ENCODE results near the gene RCL1. TPM values are rescaled to one million over a fixed set of nuclear protein-coding genes. Genes with fewer than 3 reads are reported as not detected.
A peak's percentile ranks its signal among the peaks of the same experiment; 100 is the strongest.

Gene RCL1
- polyA plus RNA-seq, 1 of the 3 experiments (the other 2 are of a cell fraction), result 18.4 TPM

GRCh38 chr9:4762108-4762885, 30.4 kb upstream of the RCL1 start:
- Histone ChIP-seq H3K4me2 (peak overlapping the region; percentile 53; the same call in 1 of the 2 replicates), H2AFZ (ENCODE audit: low read depth) (peak overlapping the region; percentile 38; the same call in 1 of the 2 replicates), H3K79me2 (ENCODE audit: insufficient read depth) (no peaks in the 10 kb centered on the region), H3K4me3 (ENCODE audit: low read depth in 2 of 2, low read length in 1 of 2) (peak overlapping the region in 1 of 2 experiments; percentile 38; a peak in 1 of 4 replicates), H3K27ac (ENCODE audit: low read depth in 2 of 2, low read length in 1 of 2) (no peak overlapping the region), H4K20me1 (ENCODE audit: insufficient read depth) (no peaks in the 10 kb centered on the region), H3K27me3 (ENCODE audit: insufficient read depth) (no peaks in the 10 kb centered on the region), H3K9ac (no peak overlapping the region), H3K4me1 (ENCODE audit: control insufficient read depth in 1 of 2, insufficient read depth in 2 of 2, low read depth in 1 of 2, low read length in 1 of 2) (peaks cover 7 to 8% of the 10 kb centered on the region in 2 experiments; a peak in 3 of 4 replicates), H3K9me2 (no peaks in the 10 kb centered on the region), H3F3A (replicated peaks; ENCODE audit: insufficient read depth) (no peaks in the 10 kb centered on the region), H3K9me3 (no peaks in the 10 kb centered on the region; the same call in 1 of the 2 replicates), H3K36me3 (replicated peaks in 1 of 2; ENCODE audit: control insufficient read depth in 1 of 2, insufficient read depth in 2 of 2, low read length in 1 of 2) (no peaks in the 10 kb centered on the region)
- CTCF ChIA-PET, result interaction anchor here (0.6 to 8.0 kb wide), 46 partner anchors 8 to 1197 kb away, joined by 3 to 102 read pairs (median 3); partner anchors contain the start of genes JAK2 and RCL1
- POLR2A ChIA-PET, result no interaction called here
- peak; percentile 51 for DNase-seq
- 22% methylated on average over 21 of the region's 22 CpGs for WGBS (ENCODE audit: low lambda C conversion rate)
- no peak for TF ChIP-seq REST (IDR thresholded peaks at IDR 0.05; ENCODE audit: low read depth, low read length)
- no peak for TF ChIP-seq USF1 (IDR thresholded peaks at IDR 0.05; ENCODE audit: borderline replicate concordance, low read depth)
- TF ChIP-seq SMC3 (IDR thresholded peaks at IDR 0.05; ENCODE audit: low read depth, low read length), result peak; percentile 87
- no peak for TF ChIP-seq GATA2 (CRISPR knock-in tag; IDR thresholded peaks at IDR 0.05)
- no peak for TF ChIP-seq RFX5 (IDR thresholded peaks at IDR 0.05; ENCODE audit: low read length)
- TF ChIP-seq IRF3 (IDR thresholded peaks at IDR 0.05; ENCODE audit: low read depth, low read length), result no peak
- no peak for TF ChIP-seq TEAD4 (IDR thresholded peaks at IDR 0.05; ENCODE audit: borderline replicate concordance, insufficient read depth)
- TF ChIP-seq GABPA (IDR thresholded peaks at IDR 0.05; ENCODE audit: low read depth), result no peak
- TF ChIP-seq MXI1 (IDR thresholded peaks at IDR 0.05; ENCODE audit: low read depth, low read length), result no peak
- TF ChIP-seq SIN3A (IDR thresholded peaks at IDR 0.05; ENCODE audit: borderline replicate concordance, low read depth, low read length), result no peak
- TF ChIP-seq RAD21 (IDR thresholded peaks at IDR 0.05; ENCODE audit: low read length), result peak; percentile 91
- TF ChIP-seq EP300 (IDR thresholded peaks at IDR 0.05; ENCODE audit: borderline replicate concordance in 1 of 2, low read depth in 1 of 2, low read length in 1 of 2), result no peak
- no peak for TF ChIP-seq ZBTB33 (IDR thresholded peaks at IDR 0.05; ENCODE audit: borderline replicate concordance, low read depth)
- no peak for TF ChIP-seq TCF12 (IDR thresholded peaks at IDR 0.05)
- TF ChIP-seq USF2 (IDR thresholded peaks at IDR 0.05; ENCODE audit: borderline replicate concordance, low read depth, low read length), result no peak
- TF ChIP-seq RCOR1 (IDR thresholded peaks at IDR 0.05; ENCODE audit: low read length), result no peak
- no peak for TF ChIP-seq YY1 (IDR thresholded peaks at IDR 0.05; ENCODE audit: low read depth)
- no peak for TF ChIP-seq MEF2A (IDR thresholded peaks at IDR 0.05; ENCODE audit: borderline replicate concordance, low read depth)
- no peak for TF ChIP-seq FOSL2 (IDR thresholded peaks at IDR 0.05; ENCODE audit: borderline replicate concordance, low read depth)
- TF ChIP-seq POLR2AphosphoS5 (IDR thresholded peaks at IDR 0.05; ENCODE audit: low read depth, low read length), result no peak
- no peak for TF ChIP-seq FOXJ3 (CRISPR knock-in tag; IDR thresholded peaks at IDR 0.05)
- peak; percentile 16; the same call in 1 of the 2 replicates for TF ChIP-seq PBX3 (IDR thresholded peaks at IDR 0.05)
